Umbilical cord (tissue), 2 donors: ENCODE results near the gene MFSD6L. TPM values are rescaled to one million over a fixed set of nuclear protein-coding genes. Genes with fewer than 3 reads are reported as not detected.

Source experiments
- DNase-seq: peaks from one replicate; pipeline ENCODE4 v3.0.0-alpha.2; 2015; ENCODE audit warnings: low spot score
- total RNA-seq: library from RNA; depleted of rRNA; stranded (reverse); fragments of >200 nt; gene quantifications from one replicate; pipeline ENCODE4 v1.2.3, GENCODE V29; 2014; ENCODE audit warnings: low replicate concordance; ENCODE audit not compliant: insufficient read depth

MFSD6L gene
- total RNA-seq, 1 donor from 2014 or later, result 0.48 TPM

- DNase-seq, result no peak
Measured at GRCh38 chr17:8792646-8793045, 6.5 kb downstream of the MFSD6L start.

DNA sequence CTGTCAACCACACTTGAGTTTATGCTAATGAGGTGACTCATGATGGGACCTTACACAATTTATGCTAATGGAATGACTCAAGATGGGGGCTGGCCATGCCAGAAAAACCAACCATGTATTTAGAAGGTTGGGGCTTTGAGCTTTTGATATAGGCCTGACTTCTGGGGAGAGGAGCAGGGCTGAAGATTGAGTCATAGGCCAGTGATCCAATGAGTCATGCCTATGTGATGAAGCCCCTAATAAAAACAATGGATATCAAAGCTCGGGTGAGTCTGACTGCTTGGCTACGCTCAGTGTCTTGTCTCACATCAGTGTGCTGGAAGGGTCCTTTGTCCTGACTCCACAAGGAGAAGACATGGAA lies 7.3 kb downstream of the MFSD6L start:
- DNase-seq, result no peak

GRCh38 chr17:8791248-8791909 lies 7.8 kb downstream of the MFSD6L start:
- DNase-seq, result no peak

DNA sequence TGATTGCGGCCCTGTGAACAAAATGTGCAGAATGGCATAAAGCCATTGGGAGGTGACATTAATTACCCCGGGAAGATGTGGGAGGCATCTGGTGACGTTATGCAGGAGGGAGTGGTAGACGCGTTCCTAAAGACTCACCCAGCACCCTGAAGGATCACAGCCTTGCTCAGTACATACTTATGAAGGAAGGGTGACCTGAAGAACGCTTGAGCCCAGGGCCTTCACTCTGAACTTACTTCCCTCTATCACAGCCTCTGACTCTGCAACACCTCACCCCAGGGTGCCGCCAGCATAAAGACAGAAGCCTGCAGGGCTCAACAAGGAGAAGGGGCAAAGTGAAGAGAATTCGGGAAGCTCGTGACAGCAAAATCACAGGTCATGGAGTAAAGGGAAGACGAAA lies 9.4 kb downstream of the MFSD6L start:
- no peak for DNase-seq

GRCh38 chr17:8788998-8789397 lies 10.2 kb downstream of the MFSD6L start:
- DNase-seq, result no peak

GRCh38 chr17:8785547-8786413 lies 13.4 kb downstream of the MFSD6L start:
- DNase-seq, result peak; percentile 73

- no peak for DNase-seq
Measured at GRCh38 chr17:8782176-8782575, 17.0 kb downstream of the MFSD6L start.

- peak; percentile 68 for DNase-seq
Measured at GRCh38 chr17:8781776-8782175, 17.4 kb downstream of the MFSD6L start.

DNA sequence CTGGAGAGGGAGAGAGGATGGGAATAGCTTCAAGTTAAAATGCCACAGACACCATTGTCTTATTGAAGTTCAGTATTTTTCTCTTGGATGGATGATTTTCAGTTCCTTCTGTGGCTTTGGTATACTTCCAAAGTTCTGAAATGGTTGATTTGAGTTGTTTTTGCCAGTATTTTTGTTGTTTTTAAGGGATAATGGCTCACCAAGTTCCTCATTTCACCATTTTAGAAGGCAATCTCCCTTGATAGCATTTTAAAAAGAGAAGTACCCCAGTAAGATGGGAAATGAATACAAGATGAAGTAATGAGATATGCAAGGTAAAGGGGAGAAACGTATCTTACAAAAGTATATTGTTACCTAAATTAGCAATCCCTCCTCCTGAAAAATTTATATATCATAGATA lies 22.3 kb downstream of the MFSD6L start:
- no peak for DNase-seq

GRCh38 chr17:8776248-8776647 lies 22.9 kb downstream of the MFSD6L start:
- DNase-seq, result no peak

GRCh38 chr17:8766731-8767130 lies 32.4 kb downstream of the MFSD6L start:
- DNase-seq, result no peak

DNA sequence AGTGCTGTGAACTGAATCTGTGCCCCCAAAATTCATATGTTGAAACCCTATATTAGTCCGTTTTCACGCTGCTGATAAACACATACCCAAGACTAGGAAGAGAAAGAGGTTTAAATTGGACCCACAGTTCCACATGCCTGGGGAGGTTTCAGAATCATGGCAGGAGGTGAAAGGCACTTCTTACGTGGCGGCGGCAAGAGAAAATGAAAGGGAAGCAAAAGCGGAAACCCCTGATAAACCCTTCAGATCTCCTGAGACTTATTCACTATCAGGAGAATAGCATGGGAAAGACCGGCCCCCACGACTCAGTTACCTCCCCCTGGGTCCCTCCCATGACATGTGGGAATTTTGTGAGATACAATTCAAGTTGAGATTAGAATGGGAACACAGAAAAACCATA lies 37.2 kb downstream of the MFSD6L start:
- DNase-seq, result no peak

DNA sequence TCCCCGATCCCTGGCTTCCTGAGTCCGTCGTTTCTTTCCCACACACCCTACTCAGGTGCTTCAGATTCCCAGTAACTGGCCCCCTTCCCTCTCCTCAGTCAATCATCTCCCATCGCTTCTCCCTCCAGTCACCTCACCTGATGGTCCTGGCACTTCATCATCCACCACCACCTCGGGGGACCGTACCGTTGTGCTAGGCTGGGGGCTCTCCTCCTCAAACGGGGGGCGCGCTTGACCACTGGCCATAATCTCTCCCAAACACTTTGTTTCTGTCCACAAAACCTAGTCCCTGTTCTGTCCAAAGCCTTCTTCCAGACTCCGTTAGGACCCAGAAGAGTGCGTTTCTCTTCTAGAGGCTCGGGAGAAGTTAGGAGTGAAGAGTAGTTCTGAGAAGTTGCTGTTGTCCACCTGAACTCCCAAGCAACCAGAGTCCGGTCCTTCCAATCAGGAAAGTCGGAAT lies 41.0 kb downstream of the MFSD6L start, which contains the start of gene SPDYE4:
TSS of gene SPDYE4 (minus strand) at position 410 of the 460 bp plus-strand sequence. CDS start at position 246, 164 bp downstream.
- no peak for DNase-seq

DNA sequence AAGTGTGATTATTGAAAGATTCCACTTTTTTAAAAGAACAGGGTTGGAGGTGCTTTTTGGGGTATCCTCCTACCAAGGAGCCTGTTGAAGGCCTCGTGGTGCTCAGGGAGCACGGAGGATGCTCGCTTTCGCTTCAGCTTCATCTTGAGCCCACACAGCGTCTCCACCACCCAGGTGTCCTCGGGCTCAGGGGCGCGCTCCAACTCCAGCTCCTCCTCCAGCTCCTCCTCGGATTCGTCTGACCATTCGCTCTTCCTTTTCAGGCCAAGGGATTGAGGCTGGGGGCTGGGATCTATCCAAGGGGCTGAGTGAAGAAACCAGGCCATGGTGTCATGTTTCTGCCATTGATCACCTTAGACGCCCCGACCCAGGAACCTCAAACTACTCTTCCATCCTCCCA lies 42.0 kb downstream of the MFSD6L start:
- DNase-seq, result no peak

DNA sequence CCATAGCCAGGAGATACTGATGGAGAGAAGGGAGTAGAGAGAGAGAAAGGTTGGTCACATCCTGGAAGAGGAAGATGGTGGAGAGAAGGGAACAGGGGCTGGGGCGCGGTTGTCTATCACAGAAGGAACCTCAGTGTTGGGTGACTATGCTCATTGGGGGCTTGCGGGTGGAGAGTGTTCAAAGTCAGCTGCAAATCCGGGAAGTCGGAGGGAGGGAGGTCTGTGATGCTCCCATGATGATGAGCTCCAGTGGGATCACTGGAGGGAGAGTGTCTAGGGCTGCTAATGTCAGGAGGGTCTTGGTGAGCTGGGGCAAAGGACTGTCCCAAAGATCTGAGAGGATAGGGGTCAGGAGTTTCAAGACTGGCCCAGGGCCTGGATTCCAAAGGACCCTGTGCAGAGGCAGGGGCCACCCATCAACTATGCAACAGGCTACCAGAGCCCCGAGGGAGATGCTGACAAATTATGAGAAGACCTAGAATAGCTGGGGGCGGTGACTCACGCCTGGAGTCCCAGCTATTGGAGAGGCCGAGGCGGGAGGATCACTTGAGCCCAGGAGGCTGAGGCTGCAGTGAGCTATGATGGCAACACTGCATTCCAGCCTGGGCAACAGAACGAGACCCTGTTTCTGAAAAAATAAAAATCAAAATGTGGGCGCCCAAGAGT lies 43.4 kb downstream of the MFSD6L start:
- DNase-seq, result no peak

DNA sequence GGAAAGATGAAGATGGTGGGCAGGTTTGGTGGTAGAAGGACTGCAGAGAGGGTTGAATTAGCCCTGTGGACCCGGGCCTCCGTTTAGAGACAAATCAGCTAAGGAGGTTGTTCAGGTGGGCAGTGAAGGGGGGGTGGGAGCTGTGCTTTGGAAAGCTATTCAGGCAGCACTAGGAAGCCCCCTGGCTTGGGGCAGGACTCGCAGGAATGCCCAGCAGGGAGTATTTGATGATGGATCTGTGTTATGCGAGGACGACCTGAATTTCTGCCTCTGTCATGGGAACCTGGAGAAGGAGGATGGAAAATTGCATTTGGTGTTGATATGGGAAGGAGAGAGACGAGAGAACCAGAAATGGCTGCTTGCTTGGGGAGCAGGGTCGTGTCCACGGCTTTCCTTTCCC lies 44.3 kb downstream of the MFSD6L start:
- DNase-seq, result no peak

DNA sequence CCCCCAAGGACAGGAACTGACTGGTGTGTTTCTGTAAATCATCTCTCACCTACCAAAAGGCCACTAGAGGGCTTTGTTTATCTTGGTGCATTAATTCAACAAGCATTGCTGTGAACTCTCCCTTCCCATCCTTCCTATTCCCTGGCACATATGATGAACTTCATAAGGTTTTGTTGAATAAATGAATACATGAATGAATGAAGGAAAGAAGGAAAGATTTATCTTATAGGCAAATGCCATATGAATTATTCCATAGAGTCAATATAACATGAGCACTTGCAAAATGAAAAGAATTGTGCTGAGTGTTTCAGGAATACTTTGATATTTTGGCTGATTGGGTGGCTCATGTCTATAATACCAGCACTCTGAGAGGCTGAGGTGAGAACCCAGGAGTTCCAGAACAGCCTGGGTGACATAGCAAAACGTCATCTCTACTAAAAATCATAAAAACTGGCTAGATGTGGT lies 45.2 kb downstream of the MFSD6L start:
- DNase-seq, result no peak

- DNase-seq, result no peak
Measured at GRCh38 chr17:8753136-8753975, 45.8 kb downstream of the MFSD6L start.

GRCh38 chr17:8749616-8750015 lies 49.5 kb downstream of the MFSD6L start:
- no peak for DNase-seq

DNA sequence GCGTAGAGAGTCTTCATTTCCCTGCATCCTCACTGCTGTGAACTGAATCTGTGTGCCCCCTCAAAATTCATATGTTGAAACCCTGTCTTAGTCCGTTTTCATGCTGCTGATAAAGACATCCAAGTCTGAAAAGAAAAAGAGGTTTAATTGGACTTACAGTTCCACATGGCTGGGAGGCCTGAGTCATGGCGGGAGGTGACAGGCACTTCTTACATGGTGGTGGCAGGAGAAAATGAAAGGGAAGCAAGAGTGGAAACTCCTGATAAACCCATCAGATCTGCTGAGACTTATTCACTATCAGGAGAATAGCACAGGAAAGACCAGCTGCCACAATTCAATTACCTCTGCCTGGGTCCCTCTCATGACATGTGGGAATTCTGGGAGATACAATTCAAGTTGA lies 51.4 kb downstream of the MFSD6L start:
- no peak for DNase-seq
